ENCODE data around the gene SLC2A1. TPM values are rescaled to one million over a fixed set of nuclear protein-coding genes. Genes with fewer than 3 reads are reported as not detected.

SLC2A1 gene
- total RNA-seq, 2 experiments from 2014 or later, result 98.0 to 109 TPM

GRCh38 chr1:42942444-42942843 lies 16.2 kb downstream of the SLC2A1 start:
- CTCF ChIA-PET, result interaction anchor here (0.8 to 1.9 kb wide), 5 partner anchors 10 to 131 kb away, joined by 3 to 6 read pairs (median 4); no protein-coding TSS in a partner anchor
- peaks cover 98% of the 10 kb centered on the region for H3K4me1 Mint-ChIP-seq
- no peaks in the 10 kb centered on the region for H3K27me3 Mint-ChIP-seq
- peak overlapping the region; percentile 26 for H3K4me3 Mint-ChIP-seq
- no peak for DNase-seq
- no peaks in the 10 kb centered on the region for H3K9me3 Mint-ChIP-seq
- H3K36me3 Mint-ChIP-seq (ENCODE audit: low read depth), result peaks cover 73% of the 10 kb centered on the region
- H3K27ac Mint-ChIP-seq, result peak overlapping the region; percentile 84
- POLR2A ChIA-PET, result no interaction called here

GRCh38 chr1:42941640-42942330 lies 16.9 kb downstream of the SLC2A1 start:
- peaks cover 80% of the 10 kb centered on the region for H3K36me3 Mint-ChIP-seq (ENCODE audit: low read depth)
- no peak for DNase-seq

GRCh38 chr1:42940851-42941639 lies 17.6 kb downstream of the SLC2A1 start:
- no peaks in the 10 kb centered on the region for H3K9me3 Mint-ChIP-seq
- H3K4me3 Mint-ChIP-seq, result no peak overlapping the region
- peaks cover 78% of the 10 kb centered on the region for H3K36me3 Mint-ChIP-seq (ENCODE audit: low read depth)
- no peak for DNase-seq
- H3K27me3 Mint-ChIP-seq, result no peaks in the 10 kb centered on the region
- H3K4me1 Mint-ChIP-seq, result peaks cover 97% of the 10 kb centered on the region
- H3K27ac Mint-ChIP-seq, result peak overlapping the region; percentile 84
- POLR2A ChIA-PET, result interaction anchor here (1.0 to 1.2 kb wide), 2 partner anchors 9 to 12 kb away, joined by 3 to 4 read pairs; no protein-coding TSS in a partner anchor
- CTCF ChIA-PET, result interaction anchor here (0.7 to 1.9 kb wide), 8 partner anchors 9 to 132 kb away, joined by 3 to 6 read pairs (median 4); no protein-coding TSS in a partner anchor

More at GRCh38 chr1:42941640-42942330, 16.9 kb downstream of the SLC2A1 start:
- ChIA-PET POLR2A (interaction anchor here (1.0 to 1.2 kb wide), 2 partner anchors 10 to 11 kb away, joined by 3 to 4 read pairs; no protein-coding TSS in a partner anchor), CTCF (interaction anchor here (0.7 to 1.9 kb wide), 6 partner anchors 11 to 131 kb away, joined by 3 to 6 read pairs (median 4); no protein-coding TSS in a partner anchor)
- H3K9me3 Mint-ChIP-seq, result no peaks in the 10 kb centered on the region
- no peak overlapping the region for H3K4me3 Mint-ChIP-seq
- H3K4me1 Mint-ChIP-seq, result peaks cover 98% of the 10 kb centered on the region
- peak overlapping the region; percentile 84 for H3K27ac Mint-ChIP-seq
- H3K27me3 Mint-ChIP-seq, result no peaks in the 10 kb centered on the region

- Mint-ChIP-seq H3K36me3 (ENCODE audit: low read depth) (peaks cover 87% of the 10 kb centered on the region), H3K4me3 (peak overlapping the region; percentile 29), H3K27me3 (no peaks in the 10 kb centered on the region), H3K27ac (peak overlapping the region; percentile 99), H3K9me3 (no peaks in the 10 kb centered on the region), H3K4me1 (peaks cover 97% of the 10 kb centered on the region)
- ChIA-PET POLR2A (no interaction called here), CTCF (interaction anchor here (1.7 to 5.2 kb wide), 3 partner anchors 9 to 135 kb away, joined by 4 to 30 read pairs (median 14); no protein-coding TSS in a partner anchor)
- no peak for DNase-seq
Measured at GRCh38 chr1:42938645-42939615, 19.7 kb downstream of the SLC2A1 start.

GRCh38 chr1:42937836-42938644 lies 20.6 kb downstream of the SLC2A1 start:
- ChIA-PET CTCF (interaction anchor here (0.5 to 5.2 kb wide), 7 partner anchors 10 to 1271 kb away, joined by 3 to 30 read pairs (median 5); no protein-coding TSS in a partner anchor), POLR2A (no interaction called here)
- no peaks in the 10 kb centered on the region for H3K9me3 Mint-ChIP-seq
- peak; percentile 37 for DNase-seq
- H3K4me1 Mint-ChIP-seq, result peaks cover 97% of the 10 kb centered on the region
- peaks cover 90% of the 10 kb centered on the region for H3K36me3 Mint-ChIP-seq (ENCODE audit: low read depth)
- H3K27me3 Mint-ChIP-seq, result no peaks in the 10 kb centered on the region
- peak overlapping the region; percentile 99 for H3K27ac Mint-ChIP-seq
- peak overlapping the region; percentile 29 for H3K4me3 Mint-ChIP-seq

GRCh38 chr1:42937141-42937696 lies 21.4 kb downstream of the SLC2A1 start:
- H3K4me1 Mint-ChIP-seq, result peaks cover 97% of the 10 kb centered on the region
- H3K27me3 Mint-ChIP-seq, result no peaks in the 10 kb centered on the region
- ChIA-PET CTCF (interaction anchor here (0.5 to 5.2 kb wide), 7 partner anchors 9 to 715 kb away, joined by 3 to 30 read pairs (median 6); no protein-coding TSS in a partner anchor), POLR2A (no interaction called here)
- no peaks in the 10 kb centered on the region for H3K9me3 Mint-ChIP-seq
- peak overlapping the region; percentile 99 for H3K27ac Mint-ChIP-seq
- DNase-seq, result no peak
- H3K36me3 Mint-ChIP-seq (ENCODE audit: low read depth), result peaks cover 86% of the 10 kb centered on the region
- H3K4me3 Mint-ChIP-seq, result no peak overlapping the region

GRCh38 chr1:42936309-42937078 lies 22.2 kb downstream of the SLC2A1 start:
- no peaks in the 10 kb centered on the region for H3K27me3 Mint-ChIP-seq
- H3K9me3 Mint-ChIP-seq, result no peaks in the 10 kb centered on the region
- H3K36me3 Mint-ChIP-seq (ENCODE audit: low read depth), result peaks cover 79% of the 10 kb centered on the region
- POLR2A ChIA-PET, result no interaction called here
- peak overlapping the region; percentile 99 for H3K27ac Mint-ChIP-seq
- CTCF ChIA-PET, result interaction anchor here (1.3 to 5.2 kb wide), 7 partner anchors 8 to 138 kb away, joined by 3 to 30 read pairs (median 6); no protein-coding TSS in a partner anchor
- no peak overlapping the region for H3K4me3 Mint-ChIP-seq
- peaks cover 96% of the 10 kb centered on the region for H3K4me1 Mint-ChIP-seq
- DNase-seq, result no peak

GRCh38 chr1:42935971-42936308 lies 22.7 kb downstream of the SLC2A1 start:
- Mint-ChIP-seq H3K27ac (peak overlapping the region; percentile 99), H3K36me3 (ENCODE audit: low read depth) (peaks cover 78% of the 10 kb centered on the region)
- POLR2A ChIA-PET, result no interaction called here

GRCh38 chr1:42935313-42935895 lies 23.3 kb downstream of the SLC2A1 start:
- no peaks in the 10 kb centered on the region for H3K27me3 Mint-ChIP-seq
- DNase-seq, result no peak
- peaks cover 96% of the 10 kb centered on the region for H3K4me1 Mint-ChIP-seq
- no peak overlapping the region for H3K4me3 Mint-ChIP-seq
- ChIA-PET CTCF (interaction anchor here (1.1 to 5.2 kb wide), 7 partner anchors 12 to 145 kb away, joined by 3 to 30 read pairs (median 6); no protein-coding TSS in a partner anchor), POLR2A (no interaction called here)
- peak overlapping the region; percentile 99 for H3K27ac Mint-ChIP-seq
- H3K36me3 Mint-ChIP-seq (ENCODE audit: low read depth), result peaks cover 78% of the 10 kb centered on the region
- H3K9me3 Mint-ChIP-seq, result no peaks in the 10 kb centered on the region

More at GRCh38 chr1:42935971-42936308, 22.7 kb downstream of the SLC2A1 start:
- no peak for DNase-seq
- Mint-ChIP-seq H3K9me3 (no peaks in the 10 kb centered on the region), H3K27me3 (no peaks in the 10 kb centered on the region), H3K4me1 (peaks cover 96% of the 10 kb centered on the region), H3K4me3 (no peak overlapping the region)
- CTCF ChIA-PET, result interaction anchor here (1.3 to 5.2 kb wide), 5 partner anchors 12 to 138 kb away, joined by 3 to 30 read pairs (median 10); no protein-coding TSS in a partner anchor

- no peak for DNase-seq
- ChIA-PET CTCF (interaction anchor here (0.6 to 5.2 kb wide), 8 partner anchors 11 to 147 kb away, joined by 3 to 30 read pairs (median 4); no protein-coding TSS in a partner anchor), POLR2A (no interaction called here)
Measured at GRCh38 chr1:42934541-42935312, 23.9 kb downstream of the SLC2A1 start.

More at GRCh38 chr1:42934541-42935312, 23.9 kb downstream of the SLC2A1 start:
- Mint-ChIP-seq H3K27me3 (no peaks in the 10 kb centered on the region), H3K4me3 (peak overlapping the region; percentile 28), H3K36me3 (ENCODE audit: low read depth) (peaks cover 79% of the 10 kb centered on the region), H3K9me3 (no peaks in the 10 kb centered on the region), H3K4me1 (peaks cover 96% of the 10 kb centered on the region), H3K27ac (peak overlapping the region; percentile 99)

Measured in activated CD4-positive, alpha-beta T cell treated with anti-CD3 and anti-CD28 coated beads, Interleukin-2, amount 10 ng/mL, durations not matched to agents 7 days and 5 days (primary cell).